ENCODE results near the gene ANKRD24.
"Not testable (repeated sequence)": the region's sequence is repeated elsewhere in the genome, so short reads cannot be mapped to it uniquely, and the experiment has no call there.

The ANKRD24 gene

DNA sequence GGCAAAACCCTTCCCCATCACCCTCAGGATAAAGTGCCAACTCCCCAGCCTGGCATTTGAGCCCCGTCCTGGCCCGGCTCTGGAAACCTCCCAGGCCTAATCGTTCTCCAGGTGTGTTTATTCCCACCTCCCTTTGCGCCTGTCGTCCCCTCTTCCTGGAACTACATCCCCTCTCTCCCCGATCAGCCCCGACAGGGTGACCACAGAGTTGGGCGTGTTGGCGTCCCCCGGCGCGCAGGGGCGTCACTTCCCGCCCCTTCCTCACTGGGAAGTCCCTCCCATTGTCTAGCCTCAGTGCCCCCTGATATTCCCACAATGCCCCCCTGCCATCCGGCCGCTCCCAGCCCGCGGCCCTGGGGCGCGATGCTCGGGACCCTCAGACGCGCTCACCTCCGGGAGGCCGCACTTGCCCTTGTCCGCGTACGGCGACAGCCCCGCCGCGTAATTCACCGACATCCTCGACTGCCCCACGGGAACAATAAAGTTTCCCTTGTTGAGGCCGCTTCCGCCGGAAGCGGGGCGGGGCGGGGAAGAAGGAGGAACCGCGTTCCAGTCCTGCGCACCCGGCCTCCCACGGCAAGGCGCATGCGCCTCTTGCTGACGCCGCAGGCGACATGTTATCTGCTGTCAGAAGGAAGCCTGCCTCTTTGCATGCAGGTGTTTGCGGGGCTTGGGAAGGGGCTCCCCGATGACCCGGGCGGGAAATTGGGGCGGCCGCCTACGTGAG is at the start of gene ANKRD24, which contains the start of gene SIRT6:
TSS of gene ANKRD24 (plus strand) at position 606 of the 727 bp plus-strand sequence. CDS start 3,737 bp downstream, outside the sequence.
TSS of gene SIRT6 (minus strand) at position 480 of the 727 bp plus-strand sequence. CDS start at position 456, 24 bp downstream.
- peak; percentile 97 for DNase-seq

DNA sequence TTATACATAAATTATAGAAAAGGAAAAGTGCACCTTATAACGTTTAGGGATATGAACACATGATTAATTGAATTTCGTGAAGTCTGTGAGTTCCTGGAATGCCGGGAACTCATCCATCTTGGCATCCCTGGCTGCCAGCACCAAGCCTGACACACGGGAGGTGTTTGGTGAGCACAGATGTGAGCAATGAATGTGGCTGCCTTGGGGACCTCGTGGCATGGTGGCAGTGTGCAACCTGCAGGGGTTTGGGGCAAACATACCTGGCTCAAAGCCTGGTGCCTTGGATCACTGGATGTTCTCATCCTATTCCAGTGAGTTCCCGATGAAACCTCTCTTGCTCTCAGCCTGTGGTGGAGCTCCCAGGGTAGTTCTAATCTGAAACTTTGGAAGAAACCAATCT is 48.1 kb upstream of the ANKRD24 start:
- DNase-seq: no peak

DNA sequence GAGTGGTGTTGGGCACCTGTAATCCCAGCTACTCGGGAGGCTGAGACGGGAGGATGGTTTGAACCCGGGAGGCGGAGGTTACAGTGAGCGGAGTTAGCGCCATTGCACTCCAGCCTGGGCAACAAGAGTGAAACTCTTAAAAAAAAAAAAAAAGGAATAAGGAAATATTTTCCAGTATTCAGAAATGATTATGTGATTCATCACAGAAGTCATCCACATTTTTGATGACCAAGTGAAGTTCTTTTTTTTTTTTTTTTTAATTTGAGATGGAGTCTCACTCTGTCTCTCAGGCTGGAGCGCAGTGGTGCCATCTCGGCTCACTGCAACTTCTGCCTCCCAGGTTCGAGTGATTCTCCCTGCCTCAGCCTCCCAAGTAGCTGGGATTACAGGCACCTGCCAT is 47.1 kb upstream of the ANKRD24 start:
- not testable (repeated sequence) for DNase-seq

DNA sequence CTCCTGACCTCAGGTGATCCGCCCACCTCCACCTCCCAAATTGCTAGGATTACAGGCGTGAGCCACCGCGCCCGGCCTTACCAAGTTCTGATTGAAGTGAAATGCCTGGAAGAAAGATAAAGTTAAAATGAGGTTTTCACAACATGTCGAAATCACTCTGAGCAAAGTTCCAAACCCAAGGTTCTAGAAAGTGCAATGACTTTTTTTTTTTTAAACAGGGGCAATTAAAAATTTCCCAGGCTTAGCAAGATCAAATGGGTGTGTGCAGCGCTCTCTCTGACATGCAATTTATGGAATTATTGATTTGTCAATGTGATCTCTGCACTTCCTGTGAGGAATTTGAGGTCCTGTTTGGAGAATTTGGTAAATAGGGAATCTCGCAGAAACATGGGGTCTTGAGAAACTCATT is 45.8 kb upstream of the ANKRD24 start:
- no peak for DNase-seq

DNA sequence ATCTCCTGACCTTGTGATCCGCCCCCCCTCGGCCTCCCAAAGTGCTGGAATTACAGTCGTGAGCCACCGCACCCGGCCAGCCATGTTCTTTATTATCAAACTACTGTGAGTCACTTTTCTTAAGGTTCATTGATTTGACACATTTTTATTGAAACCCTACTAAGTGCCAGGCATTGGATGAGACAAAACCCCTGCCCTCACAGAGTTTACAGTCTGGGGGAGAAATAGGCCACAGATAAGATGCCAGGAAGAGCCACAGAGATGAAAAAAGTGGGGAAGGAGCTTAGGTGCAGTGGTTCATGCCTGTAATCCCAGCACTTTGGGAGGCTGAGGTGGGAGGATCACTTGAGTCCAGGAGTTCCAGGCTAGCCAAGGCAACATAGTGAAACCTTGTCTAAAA is 44.0 kb upstream of the ANKRD24 start:
- no peak for DNase-seq

DNA sequence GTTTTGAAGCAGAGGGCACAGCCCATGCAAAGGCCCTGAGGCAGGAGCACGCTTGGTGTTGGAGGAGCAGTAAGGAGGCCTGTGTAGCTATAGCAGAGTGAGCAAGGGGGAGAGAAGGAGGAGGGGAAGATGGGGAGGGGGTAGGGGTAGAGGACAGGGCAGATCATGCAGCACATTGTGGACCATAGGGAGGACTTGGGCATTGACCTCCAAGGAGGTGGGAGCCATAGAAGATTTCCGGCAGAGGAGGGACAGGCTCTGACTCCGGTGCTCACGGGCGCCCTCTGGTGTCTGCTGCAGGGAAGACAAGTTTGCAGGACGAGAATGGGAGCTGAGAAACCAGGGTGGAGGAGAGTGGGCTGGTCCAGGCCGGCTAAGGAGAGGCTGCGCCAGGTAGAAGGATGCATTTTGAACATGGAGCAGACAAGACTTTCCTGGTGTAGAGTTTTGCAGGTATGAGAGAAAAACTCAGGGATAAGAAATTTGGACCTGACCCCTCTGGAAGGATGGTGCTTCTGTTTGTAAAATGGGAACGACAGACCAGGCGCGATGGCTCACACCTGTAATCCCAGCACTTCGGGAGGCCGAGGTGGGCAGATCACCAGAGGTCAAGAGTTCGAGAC is 42.8 kb upstream of the ANKRD24 start:
- DNase-seq: peak; percentile 71

DNA sequence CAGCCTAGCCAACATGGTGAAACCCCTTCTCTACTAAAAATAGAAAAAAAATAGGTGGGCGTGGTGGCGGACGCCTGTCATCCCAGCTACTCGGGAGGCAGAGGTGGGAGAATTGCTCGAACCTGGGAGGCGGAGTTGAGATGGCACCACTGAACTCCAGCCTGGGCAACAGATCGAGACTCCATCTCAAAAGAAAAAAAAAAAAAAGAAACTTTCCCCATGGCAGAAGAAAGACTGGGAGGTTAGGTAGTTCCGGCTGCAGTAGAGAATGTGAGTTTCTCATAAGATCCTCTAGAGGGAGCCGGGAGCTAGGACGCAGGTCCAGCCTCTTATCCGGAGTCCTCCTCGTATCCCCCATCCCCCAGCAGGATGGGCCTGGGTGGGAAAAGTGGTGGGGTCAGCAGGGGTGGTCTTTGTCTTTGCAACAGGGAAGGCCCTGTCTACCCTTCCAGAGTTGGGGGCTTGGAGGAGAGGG is 42.2 kb upstream of the ANKRD24 start:
- DNase-seq: peak; percentile 84

DNA sequence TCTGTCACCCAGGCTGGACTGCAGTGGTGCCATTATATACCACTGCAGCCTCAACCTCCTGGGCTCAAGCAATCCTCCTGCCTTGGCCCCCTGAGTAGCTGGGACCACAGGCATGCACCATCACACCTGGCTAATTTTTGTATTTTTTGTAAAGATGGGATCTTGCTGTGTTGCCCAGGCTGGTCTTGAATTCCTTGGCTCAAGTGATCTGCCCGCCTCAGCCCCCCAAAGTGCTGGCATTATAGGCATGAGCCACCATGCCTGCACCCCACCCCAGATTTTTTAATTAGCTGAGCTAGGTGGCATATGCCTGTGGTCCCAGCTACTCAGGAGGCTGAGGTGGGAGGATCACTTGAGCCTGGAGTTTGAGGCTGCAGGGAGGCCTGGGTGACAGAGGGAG is 39.6 kb upstream of the ANKRD24 start:
- not testable (repeated sequence) for DNase-seq

DNA sequence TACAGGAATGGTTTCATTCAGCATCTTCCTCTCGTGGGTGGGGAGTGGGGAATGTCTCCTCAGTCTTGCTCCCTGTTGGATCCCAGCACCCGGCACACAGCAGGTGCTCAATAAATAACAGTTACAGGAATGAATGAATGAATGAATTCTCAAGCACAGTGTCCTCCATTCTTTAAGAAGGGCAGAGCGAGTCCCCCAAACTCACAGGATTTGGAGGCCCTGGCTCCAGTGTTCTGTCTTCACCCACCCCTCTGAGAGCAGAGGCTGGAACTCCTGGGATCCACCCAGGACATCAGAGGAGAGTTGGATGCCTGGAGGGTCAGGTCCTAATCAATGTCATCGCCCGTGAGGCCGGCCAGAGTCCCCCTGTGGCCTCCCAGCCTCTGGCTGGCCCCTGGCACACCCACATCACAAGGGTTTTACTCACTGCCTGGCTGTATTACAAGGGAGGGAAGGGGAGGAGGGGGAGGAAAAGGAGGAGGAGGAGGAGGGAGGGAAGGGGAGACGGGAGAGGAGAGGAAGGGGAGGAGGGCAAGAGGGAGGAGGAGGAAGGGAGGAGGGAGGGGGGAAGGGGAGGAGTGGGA is 37.7 kb upstream of the ANKRD24 start:
- no peak for DNase-seq

DNA sequence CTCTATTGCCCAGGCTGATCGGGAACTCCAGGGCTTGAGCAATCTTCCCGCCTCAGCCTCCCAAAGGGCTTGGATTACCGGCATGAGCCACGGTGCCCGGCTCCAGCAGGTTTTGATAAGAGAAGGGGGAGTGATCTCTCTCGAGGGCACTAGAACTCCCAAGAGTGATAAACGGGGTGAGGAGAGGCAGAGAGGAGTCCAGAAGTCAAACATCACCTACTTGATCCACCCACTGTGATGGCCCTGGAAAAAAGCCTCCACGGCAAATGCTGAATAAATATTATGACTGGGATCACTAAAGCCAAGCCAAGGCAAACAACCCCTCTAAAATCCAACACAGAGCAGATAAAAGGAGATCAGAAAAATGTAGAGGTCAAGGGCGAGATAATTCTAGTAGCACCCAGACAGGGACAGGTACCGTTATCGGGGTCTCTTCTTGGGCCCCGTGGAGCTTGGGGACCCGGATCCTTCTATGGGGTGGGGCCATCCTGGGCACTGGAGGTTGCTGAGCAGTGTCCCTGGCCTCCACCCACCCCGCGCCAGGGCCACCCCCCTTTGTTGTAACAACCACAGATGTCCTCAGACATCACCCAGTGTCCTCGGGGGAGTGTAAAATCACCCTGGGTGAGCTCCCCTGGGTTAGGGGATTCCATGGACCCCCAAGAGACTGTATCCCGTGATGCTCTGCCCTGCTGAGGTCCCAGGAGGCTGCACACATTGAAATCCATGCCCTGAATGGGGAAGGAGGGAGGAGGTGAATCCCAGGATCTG is 32.8 kb upstream of the ANKRD24 start:
- peak; percentile 70 for DNase-seq

DNA sequence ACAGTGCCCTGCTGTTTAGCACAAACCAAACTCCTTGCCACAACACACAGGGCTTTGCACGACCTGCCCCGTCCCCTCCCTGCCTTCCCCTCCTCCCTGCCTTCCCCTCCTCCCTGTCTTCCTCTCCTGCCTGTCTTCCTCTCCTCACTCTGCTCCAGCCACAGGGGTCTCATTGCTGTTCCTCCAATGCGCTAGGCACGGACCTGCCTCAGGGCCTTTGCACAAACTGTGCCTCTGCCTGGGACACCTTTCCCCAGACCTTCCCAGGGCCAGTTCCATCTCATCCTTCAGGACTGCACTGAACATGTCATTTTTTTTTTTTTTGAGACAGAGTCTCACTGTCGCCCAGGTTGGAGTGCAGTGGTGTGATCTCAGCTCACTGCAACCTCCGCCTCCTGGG is 30.9 kb upstream of the ANKRD24 start:
- no peak for DNase-seq

DNA sequence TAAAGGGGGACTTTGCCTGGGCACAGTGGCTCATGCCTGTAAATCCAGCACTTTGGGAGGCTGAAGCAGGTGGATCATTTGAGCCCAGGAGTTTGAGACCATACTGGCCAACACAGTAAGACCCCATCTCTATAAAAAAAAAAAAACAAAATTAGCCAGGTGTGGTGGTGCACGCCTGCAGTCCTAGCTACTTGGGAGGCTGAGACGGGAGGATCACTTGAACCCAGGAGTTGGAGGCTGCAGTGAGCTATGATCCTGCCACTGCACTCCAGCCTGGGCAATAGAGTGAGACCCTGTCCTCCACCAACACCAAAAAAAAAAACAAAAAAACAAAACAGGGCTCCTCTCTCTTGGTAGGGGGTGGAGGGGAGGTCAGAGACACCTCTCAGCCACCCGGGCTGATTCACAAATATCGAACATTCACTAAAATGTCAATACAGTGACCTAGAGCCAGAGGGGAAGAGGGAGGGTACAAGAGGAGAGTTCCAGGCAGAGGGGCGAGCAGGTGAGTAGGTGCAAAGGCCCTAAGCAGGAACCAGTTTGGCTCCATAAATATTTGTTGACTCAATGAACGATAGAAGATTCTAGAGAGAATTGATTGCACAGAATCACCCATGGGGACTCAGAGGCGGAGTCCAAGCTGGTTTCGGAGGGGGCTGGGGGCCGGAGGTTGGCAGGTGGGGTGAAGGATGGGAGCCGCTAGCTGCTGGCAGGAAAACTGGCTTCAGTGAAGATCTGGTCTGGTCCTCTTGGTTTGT is 30.1 kb upstream of the ANKRD24 start:
- no peak for DNase-seq

DNA sequence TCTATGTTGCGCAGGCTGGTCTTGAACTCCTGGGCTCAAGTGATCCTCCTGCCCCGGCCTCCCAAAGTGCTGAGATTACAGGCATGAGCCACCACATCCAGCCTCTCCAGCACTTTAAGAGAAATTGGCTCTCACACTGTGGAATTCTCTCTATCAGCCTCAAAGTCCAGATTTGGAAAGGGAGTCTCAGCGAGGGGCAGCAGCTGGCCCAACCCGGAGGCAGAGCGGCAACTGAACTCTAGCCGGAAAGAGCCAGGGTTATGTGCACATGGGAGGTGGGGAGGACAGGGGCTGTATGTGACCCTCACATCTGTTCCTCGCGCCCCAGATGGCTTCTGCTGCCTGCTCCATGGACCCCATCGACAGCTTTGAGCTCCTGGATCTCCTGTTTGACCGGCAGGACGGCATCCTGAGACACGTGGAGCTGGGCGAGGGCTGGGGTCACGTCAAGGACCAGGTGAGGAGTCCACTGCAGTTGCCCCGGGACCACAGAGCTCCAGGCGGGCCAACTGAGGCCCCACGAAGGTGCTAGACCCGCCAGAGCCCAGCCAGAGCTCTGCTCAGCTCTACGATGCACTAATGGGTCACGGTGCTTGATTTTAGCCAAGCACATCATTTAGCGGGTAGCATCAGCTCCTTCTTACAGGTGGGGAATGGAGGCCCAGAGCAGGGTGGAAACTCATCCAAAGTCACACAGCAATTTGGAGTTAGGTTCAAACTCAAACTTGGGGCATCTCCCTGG is 27.7 kb upstream of the ANKRD24 start:
- no peak for DNase-seq

DNA sequence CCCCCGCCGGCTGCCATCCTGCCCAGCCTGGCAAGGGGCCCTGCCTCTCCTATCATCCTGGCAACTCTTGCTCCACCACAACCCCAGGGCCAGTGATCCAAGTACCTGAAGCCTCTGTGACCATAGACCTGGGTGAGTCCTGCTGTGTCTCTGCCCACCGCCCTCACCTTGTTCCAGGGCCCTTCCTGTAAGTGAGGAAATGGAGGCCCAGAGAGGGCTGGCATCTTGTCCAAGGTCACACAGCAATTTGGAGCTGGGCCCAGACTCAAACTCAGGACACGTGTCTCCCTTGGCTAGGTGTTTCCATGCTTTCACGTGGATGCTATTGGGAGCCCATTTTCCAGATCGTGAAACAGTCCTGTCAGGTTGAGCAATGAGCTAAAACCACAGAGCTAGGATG is 25.3 kb upstream of the ANKRD24 start:
- no peak for DNase-seq

DNA sequence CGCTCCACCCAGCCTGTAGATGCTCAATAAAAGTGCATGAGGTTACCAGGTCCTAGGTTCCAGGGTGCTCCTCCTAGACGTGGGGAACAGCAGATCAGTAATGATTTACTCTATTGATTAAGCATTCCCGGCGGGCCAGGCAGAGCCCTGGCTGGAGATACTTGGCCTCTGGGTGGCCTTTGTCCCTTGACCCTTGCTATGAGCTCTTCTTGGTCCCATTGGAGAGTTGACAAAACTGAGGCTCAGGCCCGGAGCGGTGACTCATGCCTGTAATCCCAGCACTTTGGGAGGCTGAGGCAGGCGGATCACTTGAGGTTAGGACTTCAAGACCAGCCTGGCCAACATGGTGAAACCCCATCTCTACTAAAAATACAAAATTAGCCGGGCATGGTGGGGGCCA is 24.5 kb upstream of the ANKRD24 start:
- DNase-seq: not testable (repeated sequence)

DNA sequence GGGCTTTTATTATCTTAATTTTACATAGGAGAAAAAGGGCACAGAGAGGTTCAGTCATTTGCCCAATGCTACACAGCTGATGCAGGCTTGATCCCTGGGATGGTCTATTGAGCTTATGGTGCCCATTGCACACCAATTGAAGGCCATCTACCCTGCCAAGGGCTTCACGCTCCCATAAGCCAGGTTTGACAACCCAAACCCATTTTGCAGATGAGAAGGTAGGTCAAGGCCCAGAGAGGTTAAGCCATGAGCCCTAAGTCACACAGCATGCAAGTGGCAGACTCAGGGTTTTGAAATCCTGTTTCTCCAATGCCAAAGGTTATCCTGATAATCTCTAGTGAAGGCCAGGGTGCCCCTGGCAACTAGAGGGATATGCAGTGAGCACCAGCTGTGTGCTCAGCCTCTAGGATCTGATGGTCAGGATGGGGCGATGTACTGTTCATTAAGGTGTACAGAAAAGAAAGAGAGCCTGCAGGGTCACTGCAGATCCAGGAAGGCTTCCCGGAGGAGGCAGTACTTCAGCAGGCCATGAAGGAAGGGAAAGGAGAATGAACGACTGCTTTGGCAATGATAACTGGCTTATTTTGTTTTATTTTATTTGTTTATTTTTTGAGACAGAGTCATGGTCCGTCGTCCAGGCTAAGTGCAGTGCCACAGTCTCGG is 20.9 kb upstream of the ANKRD24 start:
- no peak for DNase-seq

DNA sequence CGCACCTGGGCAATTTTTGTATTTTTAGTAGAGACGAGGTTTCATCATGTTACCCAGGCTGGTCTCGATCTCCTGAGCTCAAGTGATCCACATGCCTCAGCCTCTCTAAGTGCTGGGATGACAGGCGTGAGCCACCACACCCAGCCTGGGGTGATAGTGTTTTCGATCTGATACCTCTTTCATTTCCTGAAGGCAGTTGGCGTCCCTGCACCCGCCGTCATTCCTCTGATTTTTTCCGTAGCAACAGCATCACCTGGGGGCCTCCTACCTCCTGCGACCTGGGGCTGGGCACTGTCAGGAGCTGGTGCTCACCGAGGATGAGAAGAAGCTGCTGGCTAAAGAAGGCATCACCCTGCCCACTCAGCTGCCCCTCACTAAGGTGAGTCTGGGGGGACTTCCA is 18.2 kb upstream of the ANKRD24 start:
- peak; percentile 46 for DNase-seq

DNA sequence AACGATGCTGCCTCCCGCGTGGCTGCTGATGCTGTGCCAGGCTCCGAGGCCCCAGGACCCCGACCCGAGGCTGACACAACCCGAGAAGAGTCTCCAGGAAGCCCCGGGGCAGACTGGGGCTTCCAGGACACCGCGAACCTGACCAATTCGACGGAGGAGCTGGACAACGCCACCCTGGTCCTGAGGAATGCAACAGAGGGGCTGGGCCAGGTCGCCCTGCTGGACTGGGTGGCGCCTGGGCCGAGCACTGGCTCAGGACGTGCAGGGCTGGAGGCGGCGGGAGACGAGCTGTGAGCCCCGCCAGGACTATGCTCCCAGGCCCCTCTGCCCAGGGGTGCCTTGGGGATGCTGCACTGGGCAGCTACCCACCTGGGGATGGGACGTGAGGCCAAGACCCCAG is 10.8 kb upstream of the ANKRD24 start:
- no peak for DNase-seq

DNA sequence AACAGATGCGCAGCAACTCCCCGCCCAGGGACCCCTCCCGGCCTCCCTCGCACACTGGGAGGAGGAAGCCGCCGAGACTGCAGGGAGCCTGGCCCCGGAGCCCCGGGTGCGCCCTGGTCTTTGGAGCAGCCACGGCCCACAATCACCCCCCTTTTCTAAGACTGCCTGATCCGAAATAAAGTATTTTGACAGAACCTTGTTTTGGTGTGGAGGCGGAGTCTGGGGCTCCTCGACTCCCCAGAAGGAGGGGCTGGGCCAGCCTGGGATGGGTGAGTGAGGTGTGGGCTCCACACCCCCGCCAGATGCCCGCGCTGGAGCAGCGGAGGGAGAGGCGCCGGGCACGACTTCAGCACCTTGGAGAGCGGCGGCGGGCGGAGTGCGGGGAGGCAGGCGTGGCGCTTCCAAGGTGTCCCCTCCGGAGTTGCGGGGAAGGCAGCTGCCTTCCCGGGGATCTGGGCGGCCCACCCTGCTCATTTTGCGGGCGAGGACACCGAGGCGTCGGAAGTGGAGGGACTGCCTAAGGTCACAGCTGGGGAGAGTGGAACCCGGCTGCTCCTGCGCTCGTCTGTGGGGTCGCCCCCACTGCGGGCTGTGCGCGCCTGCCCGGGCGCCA is 9.5 kb upstream of the ANKRD24 start:
- DNase-seq: peak; percentile 42

DNA sequence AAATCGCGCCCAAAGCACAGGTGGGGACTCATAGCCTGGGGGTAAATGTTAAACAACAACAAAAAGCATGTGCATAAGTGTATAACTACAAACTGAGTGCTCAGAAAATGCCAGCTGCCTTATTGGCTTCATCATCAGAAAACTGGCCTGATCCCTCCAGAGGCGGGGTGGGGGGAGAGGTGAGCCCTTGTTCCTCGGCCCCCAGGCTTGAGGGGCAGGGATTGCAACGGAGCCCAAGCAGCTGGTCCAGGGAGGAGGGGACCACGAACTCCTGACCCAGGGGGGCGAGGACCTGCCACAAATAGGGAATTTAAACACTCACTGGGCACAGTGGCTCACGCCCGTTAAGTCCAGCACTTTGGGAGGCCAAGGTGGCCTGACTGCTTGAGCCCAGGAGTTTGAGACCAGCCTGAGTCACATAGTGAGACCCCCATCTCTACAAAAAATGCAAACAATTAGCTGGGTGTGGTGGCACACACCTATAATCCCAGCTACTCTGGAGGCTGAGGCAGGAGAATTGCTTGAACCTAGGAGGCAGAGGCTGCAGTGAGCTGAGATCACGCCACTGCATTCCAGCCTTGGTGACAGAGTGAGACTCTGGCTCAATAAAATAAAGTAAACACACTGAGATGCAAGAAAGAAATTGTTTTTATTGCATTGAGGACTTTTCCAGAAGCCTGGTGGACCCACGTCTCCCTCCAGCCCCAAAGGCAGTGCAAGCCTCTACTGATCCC is 8.8 kb upstream of the ANKRD24 start:
- no peak for DNase-seq
